Erythroblast (primary cell): Measurements from ENCODE around the gene CCL20.

Source experiments
- GATA1 ChIP-seq: IDR thresholded peaks from 2 replicates; pipeline ENCODE4 v1.6.1; 2011; ENCODE audit warnings: low read depth, mild to moderate bottlenecking, control low read depth, low read length, moderate library complexity
- POLR2A ChIP-seq: IDR thresholded peaks from 2 replicates; pipeline ENCODE4 v1.6.1; 2011; ENCODE audit warnings: mild to moderate bottlenecking, low read length

- TF ChIP-seq POLR2A (no peak), GATA1 (no peak)
Observed at GRCh38 chr2:227783404-227784138, 30.1 kb upstream of the CCL20 start.
